Stimulated activated CD4-positive, alpha-beta T cell treated with anti-CD3 and anti-CD28 coated beads, Interleukin-1b, Interleukin-23, amount 100 ng/mL, for 4 hours (primary cell): ENCODE results near the gene TCOF1.
"Not testable (repeated sequence)": the region's sequence is repeated elsewhere in the genome, so short reads cannot be mapped to it uniquely, and the experiment has no call there.

Source experiments
- DNase-seq, 2 donors: peaks; one replicate each; pipeline ENCODE4 v3.0.0-alpha.2; 2020; ENCODE audit warnings: low read depth in 2 of 2

Gene TCOF1

DNA sequence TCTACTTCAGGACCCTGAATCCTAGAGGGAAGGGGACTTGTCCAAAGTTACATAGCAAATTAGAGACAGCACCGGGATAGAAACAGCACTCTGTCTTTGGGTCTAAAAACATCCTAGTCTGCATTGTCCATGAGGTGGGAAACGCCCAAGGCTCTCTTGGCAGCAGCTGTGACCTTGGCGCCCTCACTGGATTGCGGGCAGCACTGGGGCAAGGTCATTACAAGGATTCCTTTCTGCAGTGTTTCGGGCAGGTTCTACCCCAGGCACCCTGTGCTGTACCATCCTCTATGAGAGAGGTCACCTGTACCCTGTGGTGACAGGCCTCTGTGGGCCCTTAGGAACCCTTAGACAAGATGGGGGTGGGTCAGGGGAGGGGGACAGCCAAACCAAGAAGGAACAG is 46.6 kb downstream of the TCOF1 start:
- no peak for DNase-seq

- DNase-seq: no peak
Measured at GRCh38 chr5:150404535-150404934, 47.0 kb downstream of the TCOF1 start.

GRCh38 chr5:150404941-150405816 is 47.7 kb downstream of the TCOF1 start:
- DNase-seq: no peak

GRCh38 chr5:150406103-150406722 is 48.7 kb downstream of the TCOF1 start:
- no peak for DNase-seq

- no peak for DNase-seq
Measured at GRCh38 chr5:150406723-150407095, 49.2 kb downstream of the TCOF1 start.

GRCh38 chr5:150407096-150407720 is 49.7 kb downstream of the TCOF1 start:
- DNase-seq: no peak

DNA sequence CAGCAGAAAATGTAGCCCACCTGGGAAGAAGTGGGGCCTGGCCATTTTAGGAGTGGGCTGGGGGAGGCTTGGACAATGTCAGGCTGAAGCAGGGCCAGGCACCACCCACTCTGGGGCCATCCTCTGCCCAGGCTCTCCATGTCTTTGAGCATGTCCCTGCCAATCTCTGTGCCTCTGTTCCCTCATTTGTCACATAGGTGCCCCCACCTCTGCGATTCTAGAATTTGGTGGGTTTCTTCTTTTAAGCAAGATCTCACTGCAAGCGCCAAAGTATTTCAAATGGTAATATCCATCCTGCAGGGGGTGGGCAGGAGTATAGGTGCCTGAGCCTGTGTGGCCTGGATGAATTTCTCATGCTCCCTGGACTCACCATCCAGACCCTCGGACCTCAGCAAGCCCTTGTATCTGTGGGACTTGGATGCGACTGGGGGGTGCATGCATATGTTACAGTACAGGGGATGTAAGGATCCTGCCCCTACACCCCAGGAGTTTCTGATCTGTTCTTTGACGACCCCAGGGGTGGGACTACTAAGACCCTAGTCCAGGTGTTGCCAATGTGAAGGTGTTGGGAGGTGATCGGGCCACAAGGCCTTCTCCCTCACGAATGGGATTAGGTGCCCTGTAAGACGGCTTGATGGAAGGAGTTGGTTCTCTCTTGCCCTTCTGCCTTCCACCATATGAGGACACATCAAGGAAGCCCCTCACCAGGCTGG is 50.9 kb downstream of the TCOF1 start:
- DNase-seq: no peak

DNA sequence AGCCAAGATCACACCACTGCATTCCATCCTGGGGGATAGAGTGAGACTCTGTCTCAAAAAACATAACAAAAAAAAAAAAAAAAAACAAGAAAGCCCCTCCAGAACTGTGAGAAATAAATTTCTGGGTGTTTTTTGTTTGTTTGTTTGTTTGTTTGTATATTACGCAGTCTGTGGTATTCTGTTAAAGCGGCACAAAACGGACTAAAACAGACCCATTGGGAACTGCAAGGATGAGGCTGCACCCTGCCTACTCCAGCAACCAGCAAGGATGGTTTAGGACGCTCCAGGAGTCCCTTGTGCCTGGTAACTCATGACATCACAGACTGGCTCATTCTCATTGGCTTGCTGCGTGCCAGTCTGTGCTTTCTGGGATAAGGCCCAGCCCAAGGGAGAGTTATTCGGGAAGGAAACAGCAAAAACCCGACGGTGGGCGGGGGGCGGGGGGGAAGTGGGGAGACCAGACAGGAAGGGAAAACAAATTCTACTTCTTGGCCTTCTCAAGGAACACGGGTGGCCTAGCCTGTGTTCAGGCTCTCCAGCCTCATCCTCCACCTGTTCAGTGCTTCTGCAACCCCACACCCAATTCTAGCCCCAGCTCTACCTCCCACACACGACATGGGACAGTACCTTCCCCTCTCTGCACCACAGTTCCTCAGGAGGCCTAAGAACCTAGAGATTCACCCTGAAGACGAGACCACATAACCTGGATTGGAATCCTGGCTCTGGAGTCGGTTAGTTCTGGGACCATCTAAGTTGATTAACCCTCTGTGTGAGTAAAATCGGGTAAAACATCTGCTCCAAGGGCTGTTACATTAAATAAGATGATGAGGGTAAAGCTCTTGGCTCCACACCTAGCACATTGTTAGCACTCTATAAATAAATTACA is 52.4 kb downstream of the TCOF1 start:
- DNase-seq: no peak

GRCh38 chr5:150410524-150411244 is 53.2 kb downstream of the TCOF1 start:
- peak in 1 of 2 donors; percentile 28 for DNase-seq

DNA sequence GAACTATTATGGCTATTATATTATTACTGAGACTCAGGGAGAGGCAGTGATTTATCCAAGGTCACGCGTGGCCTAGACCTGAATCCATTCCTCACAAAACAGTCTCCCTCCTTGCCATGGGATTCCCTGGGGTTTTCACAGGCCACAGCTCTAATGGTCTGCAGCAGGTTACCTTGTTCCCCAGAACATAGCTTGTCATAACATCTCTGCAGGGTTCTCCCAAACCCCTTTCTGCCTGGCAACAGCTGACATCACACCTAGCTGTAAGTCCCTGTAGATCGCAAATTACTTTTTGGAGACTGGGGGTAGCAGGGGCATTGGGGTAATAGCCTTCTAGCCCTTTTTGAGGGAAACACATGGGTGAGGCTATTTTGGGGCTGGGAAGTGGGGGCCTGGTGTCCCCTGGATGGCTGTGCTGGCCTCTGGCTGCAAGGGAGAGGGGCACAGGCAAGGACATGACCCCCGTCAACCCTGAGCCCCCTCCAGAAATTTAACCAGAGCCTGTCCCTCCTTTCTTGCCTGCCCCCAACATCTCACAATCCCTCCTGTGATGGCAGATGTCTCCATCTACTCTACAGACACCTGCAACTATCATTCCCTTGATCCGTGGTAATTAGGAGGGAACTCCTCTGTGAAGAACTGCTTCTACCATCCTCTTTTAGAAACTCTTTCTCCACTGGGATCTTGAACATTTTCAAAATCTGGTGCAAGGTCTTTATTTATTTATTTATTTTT is 53.9 kb downstream of the TCOF1 start:
- peak; percentile 42 to 50 for DNase-seq

DNA sequence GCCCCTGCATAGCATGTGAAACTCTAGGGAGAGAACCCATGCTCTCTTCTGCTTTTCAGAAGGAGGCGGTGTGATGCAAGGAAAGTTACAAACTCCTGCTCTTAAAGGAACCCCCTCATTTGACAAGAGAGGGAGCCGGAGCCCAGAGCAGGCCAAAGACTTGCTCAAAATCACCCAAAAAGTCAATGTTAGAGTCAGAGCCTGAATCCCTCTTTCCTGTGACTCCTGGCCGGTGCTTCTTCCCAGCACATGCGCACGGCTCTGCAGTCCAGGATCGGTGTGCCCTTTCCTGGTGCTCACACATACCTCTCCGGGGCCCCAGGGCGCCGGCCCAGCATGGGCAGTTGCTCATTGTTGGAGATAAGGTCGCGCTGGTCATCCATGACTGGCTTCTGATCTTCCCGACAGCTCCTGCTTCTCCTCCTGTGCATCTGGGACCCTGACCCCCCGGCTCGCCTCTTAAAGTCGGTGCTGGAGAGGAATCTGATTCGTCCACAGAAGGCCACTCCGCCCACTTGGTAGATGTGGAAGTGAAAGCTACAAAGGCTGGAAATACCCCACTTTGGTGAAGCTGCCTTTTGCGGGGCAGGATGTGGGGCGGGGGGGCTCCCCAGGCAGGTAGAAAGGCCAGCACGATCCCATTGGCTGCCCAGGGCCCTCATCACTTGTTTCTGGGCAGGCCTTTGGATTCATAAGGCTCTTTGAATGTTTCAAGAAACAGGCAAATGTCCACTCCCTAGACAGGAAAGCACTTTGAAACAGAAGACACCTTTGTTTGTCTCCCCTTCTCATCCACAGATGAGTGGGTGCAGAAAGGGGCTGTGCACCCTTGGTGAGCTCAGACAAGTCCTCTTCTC is 55.0 kb downstream of the TCOF1 start, which contains the start of gene CD74:
Gene CD74, minus strand, starts transcription at position 592 of the 857 bp plus-strand sequence. Its CDS starts 161 bp downstream, at position 431.
- peak; percentile 77 to 83 for DNase-seq

DNA sequence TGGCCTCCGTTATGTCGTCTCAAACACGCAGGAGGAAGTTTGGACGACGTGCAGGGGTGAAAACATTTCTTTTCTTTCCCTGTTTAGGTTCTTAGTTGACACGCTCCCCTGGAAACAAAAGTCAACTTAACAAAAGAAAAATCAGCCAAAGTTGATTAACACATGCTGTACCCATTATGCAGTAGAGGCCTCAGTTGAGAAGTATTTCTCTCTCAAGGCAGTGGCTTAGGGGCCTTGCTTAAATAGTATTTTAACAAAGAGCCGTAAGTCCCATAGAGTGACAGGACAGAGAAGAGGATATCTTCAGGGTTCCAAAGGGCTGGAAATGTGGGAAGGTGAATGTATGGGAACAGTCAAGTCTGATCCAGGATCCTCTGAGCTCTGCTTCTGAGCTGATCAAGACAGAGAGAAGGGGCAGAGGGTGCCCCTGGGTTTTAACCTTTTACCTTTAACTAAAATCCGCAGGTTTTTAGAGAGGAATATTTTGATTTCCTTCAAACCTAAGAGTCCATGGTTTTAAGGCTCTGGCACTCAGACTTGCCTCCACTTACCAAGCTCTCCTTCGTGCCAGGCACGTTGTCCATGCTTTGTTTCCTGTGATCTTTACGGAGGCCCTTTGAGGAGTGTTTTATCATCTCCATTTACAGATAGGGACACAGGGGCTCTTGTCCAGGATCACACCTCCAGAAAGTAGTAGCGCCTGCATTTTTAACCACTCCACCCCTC is 55.8 kb downstream of the TCOF1 start:
- DNase-seq: no peak

- DNase-seq: not testable (repeated sequence)
Measured at GRCh38 chr5:150413902-150414790, 56.6 kb downstream of the TCOF1 start.

DNA sequence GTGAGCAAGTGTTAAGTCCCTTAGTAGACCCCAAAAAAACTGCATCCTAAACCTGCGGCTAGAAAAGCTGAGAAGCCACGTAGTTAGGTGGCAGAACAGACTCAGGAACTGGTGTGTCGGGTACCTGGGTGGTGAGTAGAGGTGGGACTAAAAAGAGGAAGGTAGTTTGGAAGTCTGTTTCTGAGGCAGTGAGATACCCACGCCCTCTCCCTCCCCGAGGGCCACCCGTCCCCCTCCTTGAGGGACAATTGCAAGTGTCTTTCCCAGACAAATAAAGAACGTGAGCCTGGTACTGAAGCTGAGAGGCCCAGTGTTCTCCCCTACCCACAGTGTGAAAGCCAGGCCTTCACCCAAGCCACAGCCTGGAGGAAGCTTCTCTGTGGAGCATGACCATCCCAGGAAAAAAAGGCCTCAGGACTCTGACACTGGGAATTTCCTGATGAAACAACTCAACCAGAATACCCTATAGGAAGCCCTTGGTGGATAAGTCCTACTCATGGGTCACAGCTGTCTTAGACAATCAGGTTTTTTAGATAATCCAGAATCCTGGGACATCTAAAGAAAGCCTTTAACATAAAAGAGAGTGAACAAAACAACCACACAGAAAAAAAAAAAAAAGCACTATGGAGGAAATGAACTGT is 62.3 kb downstream of the TCOF1 start:
- DNase-seq: no peak

GRCh38 chr5:150422075-150422474 is 64.6 kb downstream of the TCOF1 start:
- no peak for DNase-seq

DNA sequence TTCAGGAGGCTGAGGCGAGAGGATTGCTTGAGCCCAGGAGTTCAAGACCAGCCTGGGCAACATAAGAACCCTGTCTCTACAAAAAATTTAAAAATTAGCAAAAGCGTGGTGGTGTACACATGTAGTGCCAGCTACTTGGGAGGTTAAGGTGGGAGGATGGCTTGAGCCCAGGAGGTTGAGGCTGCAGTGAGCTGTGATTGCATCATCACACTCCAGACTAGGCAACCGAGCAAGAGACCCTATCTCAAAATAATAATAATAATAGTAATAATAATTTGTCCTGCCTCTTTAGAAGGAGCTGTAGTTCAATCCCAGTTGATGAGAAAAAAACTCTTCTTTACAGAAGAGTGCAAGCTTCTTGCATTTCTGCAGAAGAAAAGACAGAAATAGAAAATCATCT is 65.3 kb downstream of the TCOF1 start:
- no peak for DNase-seq
